NT2/D1 (cell line): ENCODE data around the gene TCF4.

Source experiments
- SUZ12 ChIP-seq: IDR thresholded peaks from 2 replicates; pipeline ENCODE4 v1.6.1; 2011; ENCODE audit not compliant: insufficient read length, insufficient read depth; ENCODE audit errors: extremely low read depth
- YY1 ChIP-seq: IDR thresholded peaks from 2 replicates; pipeline ENCODE4 v1.6.1; 2011; ENCODE audit not compliant: insufficient read length, insufficient read depth

DNA sequence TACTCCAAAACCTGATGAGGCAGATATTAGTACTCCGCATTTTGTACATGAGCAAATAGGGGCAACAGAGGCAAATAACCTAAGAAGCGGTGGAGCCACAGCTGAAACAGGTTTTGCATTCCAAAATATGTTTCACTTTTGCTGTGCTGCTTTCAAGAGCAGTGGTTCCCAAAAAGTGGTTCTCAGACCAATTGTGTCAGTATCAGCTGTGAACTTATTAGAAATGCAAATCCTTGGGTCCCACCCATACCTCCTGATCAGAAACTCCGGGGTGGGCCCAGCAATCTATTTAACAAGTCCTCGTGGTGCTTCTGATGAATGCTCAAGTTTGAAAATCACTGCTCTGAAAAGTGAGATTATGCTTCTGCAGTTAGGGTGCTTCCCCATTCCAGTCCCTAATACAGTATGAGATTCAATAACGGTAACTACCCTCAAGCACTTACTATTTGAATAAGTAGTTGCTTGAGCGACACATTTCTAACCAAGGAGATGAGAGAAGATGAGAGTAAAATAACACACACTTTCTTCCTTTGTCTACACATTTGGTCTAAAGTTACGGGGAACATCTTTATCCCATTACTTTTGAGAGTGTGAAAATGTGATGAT, 17.8 kb upstream of the TCF4 start:
- TF ChIP-seq YY1 (no peak), SUZ12 (no peak)
